Measurements from ENCODE around the gene HIP1. TPM values are rescaled to one million over a fixed set of nuclear protein-coding genes. Genes with fewer than 3 reads are reported as not detected.

HIP1 gene
- total RNA-seq, 1 donor from 2014 or later, result 30.9 TPM

DNA sequence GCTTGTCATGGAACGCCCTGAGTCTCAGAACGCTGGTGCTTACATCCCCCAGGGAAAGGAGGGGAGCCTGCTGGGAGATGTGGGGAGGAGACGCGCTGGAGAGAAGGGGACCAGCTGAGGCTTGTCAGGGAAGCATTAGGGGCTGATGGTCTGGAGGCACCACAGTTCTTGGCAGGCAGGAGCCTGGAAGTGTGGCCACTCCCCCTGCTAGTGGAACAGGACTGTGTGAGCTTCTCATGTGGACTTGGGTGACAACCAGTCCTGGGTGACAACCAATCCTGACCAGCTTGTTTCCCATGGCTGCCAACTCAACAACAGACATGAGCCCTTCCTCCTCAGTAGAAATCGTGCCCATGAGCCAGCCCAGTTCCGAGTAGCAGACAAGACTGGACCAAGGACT, 158.8 kb downstream of the HIP1 start:
- TF ChIP-seq CTCF (IDR thresholded peaks at IDR 0.05; ENCODE audit: unreplicated experiment), result no peak
- peaks cover 34% of the 10 kb centered on the region for H3K36me3 Mint-ChIP-seq
- H3K27me3 Mint-ChIP-seq (ENCODE audit: low read depth), result no peaks in the 10 kb centered on the region
- no peak overlapping the region for H3K27ac Mint-ChIP-seq
- peaks cover 6% of the 10 kb centered on the region for H3K4me1 Mint-ChIP-seq
- no peak for DNase-seq (ENCODE audit: low spot score in 2 of 2, unreplicated experiment in 2 of 2)
- H3K4me3 Mint-ChIP-seq, result no peak overlapping the region
- no peaks in the 10 kb centered on the region for H3K9me3 Mint-ChIP-seq

GRCh38 chr7:75578081-75578480, 160.7 kb downstream of the HIP1 start:
- Mint-ChIP-seq H3K4me3 (no peak overlapping the region), H3K27ac (no peak overlapping the region), H3K9me3 (no peaks in the 10 kb centered on the region), H3K36me3 (peaks cover 28% of the 10 kb centered on the region), H3K4me1 (peaks cover 6% of the 10 kb centered on the region), H3K27me3 (ENCODE audit: low read depth) (no peaks in the 10 kb centered on the region)
- no peak for TF ChIP-seq CTCF (IDR thresholded peaks at IDR 0.05; ENCODE audit: unreplicated experiment)
- DNase-seq (ENCODE audit: low spot score in 2 of 2, unreplicated experiment in 2 of 2), result no peak

- Mint-ChIP-seq H3K27me3 (ENCODE audit: low read depth) (no peaks in the 10 kb centered on the region), H3K36me3 (peaks cover 26% of the 10 kb centered on the region), H3K9me3 (no peaks in the 10 kb centered on the region), H3K4me1 (peaks cover 6% of the 10 kb centered on the region), H3K4me3 (no peak overlapping the region), H3K27ac (no peak overlapping the region)
- TF ChIP-seq CTCF (IDR thresholded peaks at IDR 0.05; ENCODE audit: unreplicated experiment), result no peak
- no peak for DNase-seq (ENCODE audit: low spot score in 2 of 2, unreplicated experiment in 2 of 2)
Measured at GRCh38 chr7:75575488-75576121, 163.1 kb downstream of the HIP1 start.

DNA sequence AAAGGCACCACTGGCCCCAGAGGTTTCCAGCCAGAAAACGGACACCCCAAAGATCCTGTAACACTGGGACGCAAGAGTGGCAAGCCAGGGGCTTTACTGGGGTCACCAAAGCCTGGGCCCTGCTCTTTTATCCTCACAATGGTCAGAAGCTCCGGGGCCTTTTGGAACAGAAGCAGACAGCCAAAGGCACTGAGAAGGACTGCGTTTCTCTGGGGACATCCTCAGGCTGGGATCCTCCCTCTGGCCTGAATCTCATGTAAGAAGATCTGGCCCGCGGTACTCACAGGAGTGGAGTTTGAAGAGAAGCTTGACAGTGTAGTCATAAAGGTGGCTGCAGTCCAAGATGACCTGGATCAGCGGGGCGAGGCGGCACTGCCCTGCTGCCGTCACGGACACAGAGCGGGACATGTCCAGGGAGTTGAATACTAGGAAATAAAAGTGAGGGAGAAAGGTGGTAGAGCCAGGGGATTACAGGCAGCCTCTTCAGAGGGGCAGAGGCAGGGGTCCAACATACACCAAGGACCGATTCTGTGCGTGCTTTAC, 165.2 kb downstream of the HIP1 start:
- H3K36me3 Mint-ChIP-seq, result peaks cover 22% of the 10 kb centered on the region
- no peak overlapping the region for H3K27ac Mint-ChIP-seq
- no peak for DNase-seq (ENCODE audit: low spot score in 2 of 2, unreplicated experiment in 2 of 2)
- no peaks in the 10 kb centered on the region for H3K9me3 Mint-ChIP-seq
- peaks cover 6% of the 10 kb centered on the region for H3K4me1 Mint-ChIP-seq
- peaks cover 1% of the 10 kb centered on the region for H3K27me3 Mint-ChIP-seq (ENCODE audit: low read depth)
- TF ChIP-seq CTCF (IDR thresholded peaks at IDR 0.05; ENCODE audit: unreplicated experiment), result no peak
- no peak overlapping the region for H3K4me3 Mint-ChIP-seq

GRCh38 chr7:75572814-75573213, 165.9 kb downstream of the HIP1 start:
- Mint-ChIP-seq H3K9me3 (no peaks in the 10 kb centered on the region), H3K27ac (no peak overlapping the region), H3K27me3 (ENCODE audit: low read depth) (peaks cover 1% of the 10 kb centered on the region), H3K36me3 (peaks cover 21% of the 10 kb centered on the region), H3K4me1 (peaks cover 6% of the 10 kb centered on the region), H3K4me3 (no peak overlapping the region)
- no peak for DNase-seq (ENCODE audit: low spot score in 2 of 2, unreplicated experiment in 2 of 2)
- no peak for TF ChIP-seq CTCF (IDR thresholded peaks at IDR 0.05; ENCODE audit: unreplicated experiment)
